ENCODE results near the gene RAD51B. TPM values are rescaled to one million over a fixed set of nuclear protein-coding genes. Genes with fewer than 3 reads are reported as not detected.
"Not testable (repeated sequence)": the region's sequence is repeated elsewhere in the genome, so short reads cannot be mapped to it uniquely, and the experiment has no call there.

RAD51B gene
- total RNA-seq, 6 donors from 2014 or later, result 10.6 to 63.9 (median 18.4) TPM

DNA sequence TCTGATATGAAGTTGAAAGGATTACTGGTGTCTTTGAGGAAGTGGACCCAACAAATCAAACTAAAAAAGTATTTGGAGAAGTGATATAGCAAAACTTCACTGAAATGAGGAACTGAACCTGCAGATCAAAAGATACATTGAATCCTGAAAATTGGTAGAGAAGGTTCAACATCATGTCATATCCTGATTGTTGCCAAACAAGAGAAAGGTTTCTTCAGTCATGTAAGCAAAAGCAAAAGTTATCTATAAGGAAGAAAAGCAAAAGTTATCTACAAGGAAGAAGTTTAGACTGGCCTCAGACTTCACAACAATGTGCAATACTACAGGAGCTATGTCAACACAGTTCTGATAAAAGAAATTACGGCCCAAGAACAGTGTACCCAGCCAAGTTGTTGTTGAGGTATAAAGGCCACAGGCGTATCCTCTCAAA lies 142.7 kb downstream of the RAD51B start:
- no peaks in the 10 kb centered on the region for H3K36me3 ChIP-seq
- H3K27me3 ChIP-seq, result no peaks in the 10 kb centered on the region
- peaks cover 25 to 39% (median 34%) of the 10 kb centered on the region in 4 donors for H3K4me1 ChIP-seq
- ATAC-seq (ENCODE audit: low FRiP score in 2 of 2) (peak in 1 of 2 donors; percentile 61), DNase-seq (no peak)
- peak overlapping the region; percentile 8 to 77 (median 32) for H3K27ac ChIP-seq
- WGBS, 2 donors, result 13 to 27% methylated on average over 2 of the region's 2 CpGs
- H3K4me3 ChIP-seq, result no peak overlapping the region
- H3K9me3 ChIP-seq, result no peaks in the 10 kb centered on the region
- TF ChIP-seq, protein P1, sequence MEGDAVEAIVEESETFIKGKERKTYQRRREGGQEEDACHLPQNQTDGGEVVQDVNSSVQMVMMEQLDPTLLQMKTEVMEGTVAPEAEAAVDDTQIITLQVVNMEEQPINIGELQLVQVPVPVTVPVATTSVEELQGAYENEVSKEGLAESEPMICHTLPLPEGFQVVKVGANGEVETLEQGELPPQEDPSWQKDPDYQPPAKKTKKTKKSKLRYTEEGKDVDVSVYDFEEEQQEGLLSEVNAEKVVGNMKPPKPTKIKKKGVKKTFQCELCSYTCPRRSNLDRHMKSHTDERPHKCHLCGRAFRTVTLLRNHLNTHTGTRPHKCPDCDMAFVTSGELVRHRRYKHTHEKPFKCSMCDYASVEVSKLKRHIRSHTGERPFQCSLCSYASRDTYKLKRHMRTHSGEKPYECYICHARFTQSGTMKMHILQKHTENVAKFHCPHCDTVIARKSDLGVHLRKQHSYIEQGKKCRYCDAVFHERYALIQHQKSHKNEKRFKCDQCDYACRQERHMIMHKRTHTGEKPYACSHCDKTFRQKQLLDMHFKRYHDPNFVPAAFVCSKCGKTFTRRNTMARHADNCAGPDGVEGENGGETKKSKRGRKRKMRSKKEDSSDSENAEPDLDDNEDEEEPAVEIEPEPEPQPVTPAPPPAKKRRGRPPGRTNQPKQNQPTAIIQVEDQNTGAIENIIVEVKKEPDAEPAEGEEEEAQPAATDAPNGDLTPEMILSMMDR (IDR thresholded peaks at IDR 0.05), result no peak
- TF ChIP-seq EP300 (IDR thresholded peaks at IDR 0.05) (no peak), POLR2AphosphoS5 (IDR thresholded peaks at IDR 0.05) (no peak), POLR2A (IDR thresholded peaks at IDR 0.05) (no peak)

DNA sequence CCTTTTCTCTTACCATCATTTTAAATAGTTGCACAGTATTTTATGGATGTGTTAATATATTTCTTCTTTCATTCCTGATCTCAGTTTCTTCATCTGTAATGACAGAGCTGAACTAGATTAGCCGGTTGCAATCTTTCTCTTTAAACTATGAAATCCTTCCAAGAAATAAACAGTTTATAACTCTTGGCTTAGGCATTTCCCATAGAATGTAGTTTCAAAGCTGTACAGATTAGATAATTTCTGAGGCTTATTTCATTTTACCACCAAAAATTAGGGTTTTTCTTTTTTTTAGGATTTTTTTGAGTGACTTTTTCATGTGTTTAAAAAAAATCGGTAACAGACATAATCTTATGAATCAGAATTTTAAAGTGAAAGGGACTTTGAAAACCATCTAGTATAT lies 144.0 kb downstream of the RAD51B start:
- no peaks in the 10 kb centered on the region for H3K9me3 ChIP-seq
- peaks cover 25 to 39% (median 34%) of the 10 kb centered on the region in 4 donors for H3K4me1 ChIP-seq
- H3K27me3 ChIP-seq, result no peaks in the 10 kb centered on the region
- DNase-seq (no peak), ATAC-seq (ENCODE audit: low FRiP score in 2 of 2) (no peak)
- no peak for TF ChIP-seq POLR2A (IDR thresholded peaks at IDR 0.05)
- TF ChIP-seq, protein P1 (IDR thresholded peaks at IDR 0.05), result no peak
- TF ChIP-seq POLR2AphosphoS5 (IDR thresholded peaks at IDR 0.05), result no peak
- no peak for TF ChIP-seq EP300 (IDR thresholded peaks at IDR 0.05)
- no peak overlapping the region for H3K4me3 ChIP-seq
- no peaks in the 10 kb centered on the region for H3K36me3 ChIP-seq
- 35 to 41% methylated on average over 2 of the region's 2 CpGs for WGBS, 2 donors
- H3K27ac ChIP-seq, result peak overlapping the region; percentile 31 to 77 (median 60)

DNA sequence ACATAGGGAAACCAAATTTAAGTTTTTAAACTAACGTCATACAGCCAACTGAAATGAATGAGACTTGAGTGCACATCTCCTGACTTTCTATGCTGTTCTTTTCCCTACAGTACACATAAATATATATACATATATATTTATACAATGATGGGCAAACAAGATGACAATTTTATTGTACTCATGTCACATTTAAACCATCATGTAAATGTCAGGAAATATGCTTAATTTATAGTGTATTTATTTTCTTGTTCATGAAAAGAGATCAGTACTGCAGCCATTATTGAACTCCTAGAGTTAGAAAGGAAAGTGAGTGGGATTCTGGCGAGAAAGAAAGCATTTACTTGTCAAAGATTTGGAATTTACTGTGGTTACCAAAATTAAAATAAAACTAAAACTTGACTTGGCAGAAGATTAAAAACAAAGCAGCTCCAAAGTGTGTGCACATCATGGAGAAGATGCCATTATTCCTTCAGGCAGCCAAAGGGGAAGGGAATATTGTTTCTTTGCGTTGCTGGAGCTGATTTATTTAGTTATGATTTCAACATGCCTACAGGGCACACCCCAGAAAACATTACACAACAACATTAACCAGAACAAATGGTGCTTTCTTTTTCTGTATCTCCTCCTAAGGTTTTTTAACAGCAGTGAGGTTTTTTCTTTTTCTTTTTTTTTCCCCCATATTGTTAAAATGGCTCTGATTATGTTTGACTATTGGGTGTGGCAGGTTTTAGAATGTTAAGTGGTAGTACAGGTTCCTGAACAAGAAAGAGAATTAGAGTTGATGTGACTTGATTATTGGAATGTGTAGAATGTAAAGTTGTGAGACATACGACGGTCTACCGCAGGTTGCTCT lies 144.6 kb downstream of the RAD51B start:
- no peaks in the 10 kb centered on the region for H3K9me3 ChIP-seq
- no peaks in the 10 kb centered on the region for H3K36me3 ChIP-seq
- no peaks in the 10 kb centered on the region for H3K27me3 ChIP-seq
- H3K27ac ChIP-seq, result peak overlapping the region; percentile 31 to 77 (median 60)
- 53 to 56% methylated on average over 6 of the region's 6 CpGs for WGBS, 2 donors
- peak; percentile 57 to 88 for ATAC-seq (ENCODE audit: low FRiP score in 2 of 2)
- H3K4me1 ChIP-seq, result peaks cover 25 to 39% (median 34%) of the 10 kb centered on the region in 4 donors
- TF ChIP-seq EP300 (IDR thresholded peaks at IDR 0.05), result peak in 1 of 4 donors; percentile 36
- TF ChIP-seq POLR2A (IDR thresholded peaks at IDR 0.05), result no peak
- no peak for DNase-seq
- H3K4me3 ChIP-seq, result peak overlapping the region in 3 of 4 donors; percentile 4 to 12 (median 10)

DNA sequence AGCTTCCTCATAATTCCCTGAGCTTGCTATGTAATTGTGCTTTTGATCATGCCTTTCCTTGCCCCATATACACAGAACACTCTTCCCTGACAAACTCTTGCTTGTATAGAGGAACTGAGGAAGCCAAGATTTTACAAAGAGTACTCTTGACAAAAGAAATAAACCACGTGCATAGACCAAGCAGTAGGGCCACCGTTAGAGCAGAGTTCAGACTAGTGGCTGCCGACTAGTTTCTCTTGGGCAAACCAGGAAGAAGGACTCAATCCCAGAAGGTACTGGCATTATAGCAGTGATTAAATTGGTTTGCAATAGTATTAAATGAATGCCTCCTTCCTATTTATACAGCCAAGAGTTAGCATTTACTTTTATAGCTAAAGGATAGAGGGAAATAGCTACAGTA lies 146.1 kb downstream of the RAD51B start:
- TF ChIP-seq EP300 (IDR thresholded peaks at IDR 0.05), result no peak
- TF ChIP-seq, protein P1 (IDR thresholded peaks at IDR 0.05), result no peak
- no peak for TF ChIP-seq POLR2A (IDR thresholded peaks at IDR 0.05)
- TF ChIP-seq POLR2AphosphoS5 (IDR thresholded peaks at IDR 0.05), result no peak
- ATAC-seq (ENCODE audit: low FRiP score in 2 of 2), result peak in 1 of 2 donors; percentile 34
- H3K4me3 ChIP-seq, result no peak overlapping the region
- peaks cover 25 to 39% (median 34%) of the 10 kb centered on the region in 4 donors for H3K4me1 ChIP-seq
- H3K36me3 ChIP-seq, result no peaks in the 10 kb centered on the region
- no peaks in the 10 kb centered on the region for H3K9me3 ChIP-seq
- WGBS, 2 donors, result 72 to 85% methylated on average over 3 of the region's 3 CpGs
- no peaks in the 10 kb centered on the region for H3K27me3 ChIP-seq
- peak overlapping the region in 1 of 4 donors; percentile 77 for H3K27ac ChIP-seq
- DNase-seq, result no peak

DNA sequence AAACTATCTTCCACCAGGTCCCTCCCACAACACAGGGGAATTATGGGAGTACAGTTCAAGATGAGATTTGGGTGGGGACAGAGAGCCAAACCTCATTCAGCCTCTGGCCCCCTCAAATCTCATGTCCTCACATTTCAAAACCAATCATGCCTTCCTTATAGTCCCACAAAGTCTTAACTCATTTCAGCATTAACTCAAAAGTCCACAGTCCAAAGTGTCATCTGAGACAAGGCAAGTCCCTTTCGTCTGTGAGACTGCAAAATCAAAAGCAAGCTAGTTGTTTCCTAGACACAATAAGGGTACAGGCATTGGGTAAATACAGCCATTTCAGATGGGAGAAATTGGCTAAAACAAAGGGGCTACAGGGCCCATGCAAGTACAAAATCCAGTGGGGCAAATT lies 147.6 kb downstream of the RAD51B start:
- 94 to 100% methylated on average over 1 of the region's 1 CpG for WGBS, 2 donors
- TF ChIP-seq POLR2AphosphoS5 (IDR thresholded peaks at IDR 0.05), result no peak
- TF ChIP-seq, protein P1 (IDR thresholded peaks at IDR 0.05), result no peak
- no peak for TF ChIP-seq EP300 (IDR thresholded peaks at IDR 0.05)
- no peak for TF ChIP-seq POLR2A (IDR thresholded peaks at IDR 0.05)
- Histone ChIP-seq H3K4me3 (no peak overlapping the region), H3K9me3 (no peaks in the 10 kb centered on the region), H3K27ac (no peak overlapping the region), H3K36me3 (no peaks in the 10 kb centered on the region), H3K4me1 (peaks cover 25 to 35% (median 28%) of the 10 kb centered on the region in 4 donors), H3K27me3 (no peaks in the 10 kb centered on the region)
- DNase-seq (no peak), ATAC-seq (ENCODE audit: low FRiP score in 2 of 2) (no peak)

DNA sequence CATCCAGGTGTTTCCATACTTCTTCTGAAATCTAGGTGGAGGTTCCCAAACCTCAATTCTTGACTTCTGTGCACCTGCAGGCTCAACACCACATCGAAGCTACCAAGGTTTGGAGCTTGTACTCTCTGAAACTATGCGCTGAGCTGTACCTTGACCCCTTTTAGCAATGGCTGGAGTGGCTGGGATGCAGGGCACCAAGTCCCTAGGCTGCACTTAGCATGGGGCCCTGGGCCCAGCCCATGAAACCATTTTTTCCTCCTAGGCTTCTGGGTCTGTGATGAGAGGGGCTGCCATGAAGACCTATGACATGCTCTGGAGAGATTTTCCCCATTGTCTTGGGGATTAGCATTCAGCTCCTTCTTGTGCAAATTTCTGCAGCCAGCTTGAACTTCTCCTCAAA lies 148.4 kb downstream of the RAD51B start:
- DNase-seq; ATAC-seq (ENCODE audit: low FRiP score in 2 of 2); H3K27ac ChIP-seq; H3K27me3 ChIP-seq; H3K36me3 ChIP-seq; H3K4me3 ChIP-seq; H3K9me3 ChIP-seq: not testable (repeated sequence)
- 97% methylated on average over 2 of the region's 2 CpGs; no CpG with 5 or more reads in 1 of the 2 donors for WGBS, 2 donors
- H3K4me1 ChIP-seq, result peaks cover 20 to 29% (median 21%) of the 10 kb centered on the region in 4 donors

Measured in upper lobe of left lung (tissue), 6 donors.